Measurements from ENCODE around the gene PRKCH.

GRCh38 chr14:61455351-61455750 lies 134.0 kb downstream of the PRKCH start:
- no peak for TF ChIP-seq MYC (IDR thresholded peaks at IDR 0.05; ENCODE audit: low read depth, low read length)
- TF ChIP-seq FOS (IDR thresholded peaks at IDR 0.05; ENCODE audit: borderline replicate concordance, insufficient read depth, low read length), result no peak
- TF ChIP-seq CTCF (IDR thresholded peaks at IDR 0.05; ENCODE audit: extremely low read depth in 1 of 2, insufficient read depth in 1 of 2, low read depth in 1 of 2, low read length in 2 of 2), result no peak
- TF ChIP-seq EZH2 (IDR thresholded peaks at IDR 0.05; ENCODE audit: borderline replicate concordance, low read depth, low read length, severe bottlenecking), result no peak
- no peak for TF ChIP-seq POLR2AphosphoS5 (IDR thresholded peaks at IDR 0.05; ENCODE audit: insufficient read depth, low read depth, low read length)
- TF ChIP-seq GATA2 (IDR thresholded peaks at IDR 0.05; ENCODE audit: insufficient read depth, insufficient read length, low read depth, low read length), result no peak
- TF ChIP-seq MAX (IDR thresholded peaks at IDR 0.05; ENCODE audit: insufficient read depth, insufficient read length), result no peak
